ENCODE measurements around the gene GRK3. TPM values are rescaled to one million over a fixed set of nuclear protein-coding genes. Genes with fewer than 3 reads are reported as not detected.

GRK3 gene
- total and polyA plus RNA-seq, 10 of the 15 experiments (the other 5 are each of a cell fraction or from before 2014, with no cell fraction given) = 3.1 to 35.1 (median 14.7) TPM

DNA sequence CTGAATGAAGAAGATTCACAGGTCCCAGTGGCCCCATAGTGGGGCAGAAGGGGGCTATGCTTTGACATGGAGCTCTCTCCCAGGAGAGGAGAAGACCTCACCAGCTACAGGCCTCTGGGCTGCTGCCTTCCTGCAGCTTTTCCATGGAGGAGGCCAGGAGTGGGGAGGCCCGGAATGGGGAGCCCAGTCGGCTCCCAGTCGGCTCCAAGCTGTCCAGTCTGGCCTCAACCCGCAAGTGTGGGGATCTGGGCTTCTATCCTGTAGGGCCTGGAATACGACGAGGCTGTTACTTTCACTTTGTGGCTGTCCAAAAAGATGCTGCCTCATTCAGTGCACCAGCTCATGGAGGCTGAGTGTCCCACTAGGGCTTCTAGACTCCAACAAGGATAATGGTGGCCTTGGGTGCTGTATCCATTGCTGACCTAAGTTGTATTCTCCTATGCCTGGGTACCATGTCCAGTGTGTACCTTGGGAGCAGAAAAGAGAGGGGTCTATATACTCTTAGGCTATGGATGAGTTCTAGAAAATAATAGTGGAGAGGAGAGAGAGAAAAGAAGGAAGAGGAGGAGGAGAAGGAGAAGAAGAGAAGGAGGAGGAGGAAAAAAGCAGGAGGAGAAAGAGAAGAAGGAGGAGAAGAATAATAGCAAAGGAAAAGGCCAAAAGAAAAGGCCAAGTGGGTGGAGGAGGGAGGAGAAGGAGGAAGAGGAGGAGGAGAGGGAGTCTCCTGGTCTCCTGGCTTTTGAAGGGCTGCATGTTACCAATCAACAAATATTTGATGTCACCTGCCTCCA lies 178.6 kb downstream of the GRK3 start:
- in situ Hi-C loops (cut with MboI) = loop anchor here (5.0 kb wide), 1 partner anchor 49 kb away; no protein-coding TSS in a partner anchor
- H3K79me2 ChIP-seq (ENCODE audit: control insufficient read depth, insufficient read depth, low read length) = no peaks in the 10 kb centered on the region
- ChIA-PET RAD21 (ENCODE audit: unreplicated experiment) (no interaction called here), SMC1A (ENCODE audit: uncharacterized antibody, unreplicated experiment) (interaction anchor here (0.9 to 1.3 kb wide), 2 partner anchors 25 to 27 kb away, joined by 3 read pairs; no protein-coding TSS in a partner anchor), CTCF (no interaction called here), POLR2A (interaction anchor here (0.5 kb wide), 1 partner anchor 525 kb away, joined by 5 read pairs; no protein-coding TSS in a partner anchor)
- no peak for DNase-seq (ENCODE audit: low read depth, low spot score)
- no peaks in the 10 kb centered on the region for H3K27me3 ChIP-seq (replicated peaks in 1 of 2; ENCODE audit: control insufficient read depth in 2 of 2, insufficient read depth in 2 of 2, low read length in 1 of 2)
- no peak for ATAC-seq
- H3K4me2 ChIP-seq (ENCODE audit: control insufficient read depth, insufficient read depth) = no peak overlapping the region
- BruUV-seq (replicated peaks) = no TSS peak
- H3K9me3 ChIP-seq (replicated peaks; ENCODE audit: control insufficient read depth, insufficient read depth, low read length) = no peaks in the 10 kb centered on the region
- no peak overlapping the region for H2AFZ ChIP-seq (ENCODE audit: control insufficient read depth, low read depth, low read length)
- H3K4me1 ChIP-seq (ENCODE audit: control insufficient read depth, insufficient read depth, low read length) = no peaks in the 10 kb centered on the region
- H3K36me3 ChIP-seq (ENCODE audit: control insufficient read depth in 2 of 2, insufficient read depth in 2 of 2, low read length in 1 of 2) = no peaks in the 10 kb centered on the region
- WGBS (ENCODE audit: insufficient coverage, insufficient replicate concordance, low lambda C conversion rate, missing lambda C conversion rate) = 59% methylated on average over 6 of the region's 6 CpGs
- no peaks in the 10 kb centered on the region for H4K20me1 ChIP-seq (ENCODE audit: control insufficient read depth, insufficient read depth)
- intact Hi-C loops (cut with micrococcal nuclease; ENCODE audit: unreplicated experiment) = no loop called here
- TF ChIP-seq BCL3 (IDR thresholded peaks at IDR 0.05; ENCODE audit: borderline replicate concordance, insufficient read depth, low read depth, low read length, poor library complexity, severe bottlenecking) = no peak
- no peak for FAIRE-seq
- H3K4me3 ChIP-seq = no peak overlapping the region
- no peak overlapping the region for H3K9ac ChIP-seq (ENCODE audit: control insufficient read depth, insufficient read depth, low read length)
- no peak overlapping the region for H3K27ac ChIP-seq (ENCODE audit: control insufficient read depth, insufficient read depth)

- POLR2A ChIA-PET = no interaction called here
- CTCF ChIA-PET = no interaction called here
These were observed 180.2 kb downstream of the GRK3 start for GRCh38 chr22:25744694-25745093.

More at GRCh38 chr22:25744694-25745093, 180.2 kb downstream of the GRK3 start:
- H4K20me1 ChIP-seq (ENCODE audit: control insufficient read depth, insufficient read depth) = no peaks in the 10 kb centered on the region
- RAD21 ChIA-PET (ENCODE audit: unreplicated experiment) = no interaction called here
- no peak overlapping the region for H3K27ac ChIP-seq (ENCODE audit: control insufficient read depth, insufficient read depth)
- ATAC-seq = no peak
- in situ Hi-C loops (cut with MboI) = loop anchor here (5.0 kb wide), 1 partner anchor 48 kb away; no protein-coding TSS in a partner anchor
- no peak overlapping the region for H3K4me2 ChIP-seq (ENCODE audit: control insufficient read depth, insufficient read depth)
- no peaks in the 10 kb centered on the region for H3K27me3 ChIP-seq (replicated peaks in 1 of 2; ENCODE audit: control insufficient read depth in 2 of 2, insufficient read depth in 2 of 2, low read length in 1 of 2)
- TF ChIP-seq JUND (IDR thresholded peaks at IDR 0.05; ENCODE audit: low read depth, low read length) (no peak), WRNIP1 (IDR thresholded peaks at IDR 0.05; ENCODE audit: borderline replicate concordance, low read depth, low read length) (no peak)
- peaks cover 12% of the 10 kb centered on the region for H3K4me1 ChIP-seq (ENCODE audit: control insufficient read depth, insufficient read depth, low read length)
- SMC1A ChIA-PET (ENCODE audit: uncharacterized antibody, unreplicated experiment) = no interaction called here
- no peak overlapping the region for H2AFZ ChIP-seq (ENCODE audit: control insufficient read depth, low read depth, low read length)
- no peak for FAIRE-seq
- no TSS peak for BruUV-seq (replicated peaks)
- no peaks in the 10 kb centered on the region for H3K36me3 ChIP-seq (ENCODE audit: control insufficient read depth in 2 of 2, insufficient read depth in 2 of 2, low read length in 1 of 2)
- intact Hi-C loops (cut with micrococcal nuclease; ENCODE audit: unreplicated experiment) = no loop called here
- H3K4me3 ChIP-seq = no peak overlapping the region
- H3K79me2 ChIP-seq (ENCODE audit: control insufficient read depth, insufficient read depth, low read length) = no peaks in the 10 kb centered on the region
- H3K9ac ChIP-seq (ENCODE audit: control insufficient read depth, insufficient read depth, low read length) = no peak overlapping the region
- no peaks in the 10 kb centered on the region for H3K9me3 ChIP-seq (replicated peaks; ENCODE audit: control insufficient read depth, insufficient read depth, low read length)
- WGBS (ENCODE audit: insufficient coverage, insufficient replicate concordance, low lambda C conversion rate, missing lambda C conversion rate) = 53% methylated on average over 4 of the region's 4 CpGs
- DNase-seq (ENCODE audit: low read depth, low spot score) = no peak

Data from GM12878 (cell line).